ENCODE data around the gene ZNF587B. TPM values are rescaled to one million over a fixed set of nuclear protein-coding genes. Genes with fewer than 3 reads are reported as not detected.

The ZNF587B gene
- total RNA-seq, 1 experiment from 2014 or later, result 43.2 TPM

- peak; percentile 15; the same call in 1 of the 2 replicates for TF ChIP-seq HMGXB4 (CRISPR knock-in tag; IDR thresholded peaks at IDR 0.05)
- no peak for TF ChIP-seq HMGA2 (CRISPR knock-in tag; IDR thresholded peaks at IDR 0.05)
- TF ChIP-seq JUN (CRISPR knock-in tag; IDR thresholded peaks at IDR 0.05), result no peak
- TF ChIP-seq ZNF232 (CRISPR knock-in tag; IDR thresholded peaks at IDR 0.05), result no peak
- TF ChIP-seq MYBL2 (CRISPR knock-in tag; IDR thresholded peaks at IDR 0.05), result peak; percentile 70; the same call in 1 of the 2 replicates
- peak; percentile 91 for TF ChIP-seq MAX (CRISPR knock-in tag; IDR thresholded peaks at IDR 0.05)
- TF ChIP-seq CREB1 (CRISPR knock-in tag; IDR thresholded peaks at IDR 0.05), result no peak
- no peak for TF ChIP-seq IRF1 (CRISPR knock-in tag; IDR thresholded peaks at IDR 0.05)
- peak; percentile 46; the same call in 1 of the 2 replicates for TF ChIP-seq CTCF (IDR thresholded peaks at IDR 0.05)
- TF ChIP-seq AR (CRISPR knock-in tag; IDR thresholded peaks at IDR 0.05), result no peak
- TF ChIP-seq NFYB (CRISPR knock-in tag; conservative IDR thresholded peaks at IDR 0.05; ENCODE audit: low read depth), result peak; percentile 58
- TF ChIP-seq ZNF121 (CRISPR knock-in tag; IDR thresholded peaks at IDR 0.05), result no peak
- no peak for TF ChIP-seq CBFB (CRISPR knock-in tag; IDR thresholded peaks at IDR 0.05; ENCODE audit: low read depth)
- TF ChIP-seq NR2C2 (CRISPR knock-in tag; IDR thresholded peaks at IDR 0.05), result no peak
- TF ChIP-seq ZNF416 (CRISPR knock-in tag; IDR thresholded peaks at IDR 0.05), result no peak
- TF ChIP-seq RORB (CRISPR knock-in tag; IDR thresholded peaks at IDR 0.05), result no peak
- no peak for TF ChIP-seq FOXK1 (CRISPR knock-in tag; IDR thresholded peaks at IDR 0.05)
- peak; percentile 66 for TF ChIP-seq PRDM15 (CRISPR knock-in tag; IDR thresholded peaks at IDR 0.05)
- peak; percentile 95 for TF ChIP-seq USF1 (CRISPR knock-in tag; IDR thresholded peaks at IDR 0.05)
- no peak for TF ChIP-seq E2F4 (CRISPR knock-in tag; IDR thresholded peaks at IDR 0.05; ENCODE audit: borderline replicate concordance, low read depth)
- no peak for TF ChIP-seq ATF2 (CRISPR knock-in tag; IDR thresholded peaks at IDR 0.05; ENCODE audit: borderline replicate concordance, low read depth)
- TF ChIP-seq ZNF425 (CRISPR knock-in tag; conservative IDR thresholded peaks at IDR 0.05), result no peak
These were observed 58.6 kb downstream of the ZNF587B start, which contains the start of gene ZNF814 (continued) for GRCh38 chr19:57888560-57889231.

All from WTC11 (cell line).